HT-29 (cell line): ENCODE results near the gene CNGA2. TPM values are rescaled to one million over a fixed set of nuclear protein-coding genes. Genes with fewer than 3 reads are reported as not detected.
A peak's percentile ranks its signal among the peaks of the same experiment; 100 is the strongest.

ENCODE experiments used
- DNase-seq: peaks from one replicate; pipeline ENCODE4 v3.0.0-alpha.2; 2015; ENCODE audit warnings: low spot score
- total RNA-seq: library from RNA; depleted of rRNA; stranded (reverse); fragments of >200 nt; shearing (Covaris generic); gene quantifications from 2 replicates; pipeline ENCODE4 v1.2.3, GENCODE V29; 2014

CNGA2 gene
- total RNA-seq, 1 experiment from 2014 or later, result not detected

- no peak for DNase-seq
Observed at GRCh38 chrX:151752847-151753246, 18.3 kb downstream of the CNGA2 start.

GRCh38 chrX:151753313-151754046, 18.9 kb downstream of the CNGA2 start:
- DNase-seq, result peak; percentile 83

- DNase-seq, result peak; percentile 58
Observed at GRCh38 chrX:151754047-151754429, 19.5 kb downstream of the CNGA2 start.

GRCh38 chrX:151754641-151755215, 20.2 kb downstream of the CNGA2 start:
- no peak for DNase-seq

GRCh38 chrX:151759041-151759708, 24.6 kb downstream of the CNGA2 start:
- DNase-seq, result no peak

GRCh38 chrX:151762802-151763201, 28.3 kb downstream of the CNGA2 start:
- peak; percentile 37 for DNase-seq

- DNase-seq, result no peak
Observed at GRCh38 chrX:151763711-151764110, 29.2 kb downstream of the CNGA2 start.

- DNase-seq, result no peak
Observed at GRCh38 chrX:151765026-151765425, 30.5 kb downstream of the CNGA2 start.

- DNase-seq, result no peak
Observed at GRCh38 chrX:151771726-151772125, 37.2 kb downstream of the CNGA2 start.

GRCh38 chrX:151773434-151773833, 38.9 kb downstream of the CNGA2 start:
- no peak for DNase-seq

- no peak for DNase-seq
Observed at GRCh38 chrX:151774421-151774820, 39.9 kb downstream of the CNGA2 start.

GRCh38 chrX:151776181-151776731, 41.7 kb downstream of the CNGA2 start:
- no peak for DNase-seq

GRCh38 chrX:151776936-151777335, 42.4 kb downstream of the CNGA2 start:
- no peak for DNase-seq

- DNase-seq, result no peak
Observed at GRCh38 chrX:151779258-151779657, 44.7 kb downstream of the CNGA2 start.

GRCh38 chrX:151780621-151781020, 46.1 kb downstream of the CNGA2 start:
- DNase-seq, result no peak

GRCh38 chrX:151789179-151789800, 54.7 kb downstream of the CNGA2 start:
- DNase-seq, result peak; percentile 86

- DNase-seq, result no peak
Observed at GRCh38 chrX:151790481-151791160, 56.1 kb downstream of the CNGA2 start.

GRCh38 chrX:151791961-151792360, 57.4 kb downstream of the CNGA2 start:
- DNase-seq, result no peak

- DNase-seq, result no peak
Observed at GRCh38 chrX:151792505-151792904, 58.0 kb downstream of the CNGA2 start.

GRCh38 chrX:151793886-151794285, 59.3 kb downstream of the CNGA2 start:
- no peak for DNase-seq
